Measurements from ENCODE around the gene CNPY3.
A peak's percentile ranks its signal among the peaks of the same experiment; 100 is the strongest.

The CNPY3 gene

GRCh38 chr6:42981836-42982235 lies 52.6 kb downstream of the CNPY3 start:
- no peak for DNase-seq (ENCODE audit: low read depth in 2 of 2)

- DNase-seq (ENCODE audit: low read depth in 2 of 2), result peak; percentile 89 to 91
Measured at GRCh38 chr6:42984001-42984923, 55.0 kb downstream of the CNPY3 start, which contains the start of gene PPP2R5D. Gene PPP2R5D (plus strand): TSS chr6:42984570. CDS start chr6:42984678, 108 bp downstream.

- DNase-seq (ENCODE audit: low read depth in 2 of 2), result no peak
Measured at GRCh38 chr6:42984924-42985475, 55.7 kb downstream of the CNPY3 start.

- DNase-seq (ENCODE audit: low read depth in 2 of 2), result no peak
Measured at GRCh38 chr6:42987533-42988451, 58.5 kb downstream of the CNPY3 start.

GRCh38 chr6:42988486-42989020 lies 59.3 kb downstream of the CNPY3 start:
- DNase-seq (ENCODE audit: low read depth in 2 of 2), result no peak

All from stimulated activated CD4-positive, alpha-beta T cell treated with anti-CD3 and anti-CD28 coated beads, Interleukin-1b, Interleukin-23, amount 100 ng/mL, for 1 hour (primary cell).